Measurements from ENCODE around the gene PIP5K1B. TPM values are rescaled to one million over a fixed set of nuclear protein-coding genes. Genes with fewer than 3 reads are reported as not detected.

PIP5K1B gene
- total RNA-seq, 1 experiment from 2014 or later = 2.5 TPM

GRCh38 chr9:68668127-68668526 lies 36.9 kb upstream of the PIP5K1B start:
- H3K27me3 ChIP-seq (ENCODE audit: insufficient read depth, low read length) = no peaks in the 10 kb centered on the region
- no peak overlapping the region for H3K9ac ChIP-seq (ENCODE audit: extremely low read depth, insufficient read length, low read length)
- H4K20me1 ChIP-seq (ENCODE audit: control insufficient read depth, insufficient read depth, insufficient read length) = no peaks in the 10 kb centered on the region
- no peak overlapping the region for H2BK12ac ChIP-seq (ENCODE audit: insufficient read length, low read depth, low read length)
- no peak for TF ChIP-seq CTCF (conservative IDR thresholded peaks at IDR 0.05)
- H2BK20ac ChIP-seq (ENCODE audit: low read depth, low read length, poor library complexity, severe bottlenecking) = no peak overlapping the region
- no peak overlapping the region for H2AK5ac ChIP-seq (ENCODE audit: insufficient read length, low read length)
- H4K91ac ChIP-seq (ENCODE audit: insufficient read length, low read depth, low read length) = no peak overlapping the region
- no peak overlapping the region for H3T11ph ChIP-seq (ENCODE audit: low read length)
- H3K4me2 ChIP-seq (ENCODE audit: insufficient read depth, insufficient read length, low read length) = no peak overlapping the region
- no peak overlapping the region for H3K14ac ChIP-seq (ENCODE audit: insufficient read depth, low read length)
- peaks cover 16% of the 10 kb centered on the region for H3K4me1 ChIP-seq (ENCODE audit: insufficient read depth, low read length)
- no peak for DNase-seq
- no peak overlapping the region for H3K23ac ChIP-seq (ENCODE audit: insufficient read length, low read depth, low read length)
- no peak overlapping the region for H3K18ac ChIP-seq (ENCODE audit: insufficient read length, low read depth, low read length)
- WGBS (ENCODE audit: extremely low coverage, insufficient read length, low lambda C conversion rate) = no CpG with 5 or more reads among the region's 1 CpG
- H3K27me3 Mint-ChIP-seq (ENCODE audit: low read depth) = peaks cover 5% of the 10 kb centered on the region
- H3K79me1 ChIP-seq (ENCODE audit: insufficient read depth, low read depth, low read length, poor library complexity, severe bottlenecking) = no peaks in the 10 kb centered on the region
- no peak overlapping the region for H4K8ac ChIP-seq (replicated peaks; ENCODE audit: insufficient read length, low read depth, low read length)
- H3K36me3 Mint-ChIP-seq (ENCODE audit: insufficient read depth in 1 of 3, low read depth in 3 of 3) = no peaks in the 10 kb centered on the region
- H2BK5ac ChIP-seq (ENCODE audit: insufficient read length, low read length) = no peak overlapping the region
- H3K4me3 Mint-ChIP-seq = peak overlapping the region in 1 of 2 experiments; percentile 53; a peak in 2 of 5 replicates
- no peak overlapping the region for H3K27ac ChIP-seq (ENCODE audit: insufficient read length, low read depth, low read length)
- H2AFZ ChIP-seq (ENCODE audit: low read length) = no peak overlapping the region
- no peak overlapping the region for H2BK120ac ChIP-seq (ENCODE audit: low read depth, low read length, poor library complexity, severe bottlenecking)
- no peak overlapping the region for H2BK15ac ChIP-seq (ENCODE audit: low read depth, low read length)
- peak overlapping the region in 2 of 3 experiments; percentile 59 to 93; a peak in 5 of 7 replicates for H3K27ac Mint-ChIP-seq
- H3K4ac ChIP-seq (ENCODE audit: low read depth, low read length) = no peak overlapping the region
- H3K79me2 ChIP-seq (ENCODE audit: insufficient read depth, low read length) = no peaks in the 10 kb centered on the region
- H3K9me3 Mint-ChIP-seq = no peaks in the 10 kb centered on the region; a peak in 1 of 5 replicates
- H3K23me2 ChIP-seq (ENCODE audit: insufficient read length, low read depth, low read length, poor library complexity, severe bottlenecking) = no peaks in the 10 kb centered on the region
- H3K4me1 Mint-ChIP-seq = peaks cover 34 to 37% of the 10 kb centered on the region in 2 experiments
- no peaks in the 10 kb centered on the region for H3K9me3 ChIP-seq (ENCODE audit: control insufficient read depth, low read depth, low read length)
- no peak overlapping the region for H3K56ac ChIP-seq (ENCODE audit: insufficient read length, low read depth, low read length)
- H4K5ac ChIP-seq (ENCODE audit: insufficient read length, low read depth, low read length) = no peak overlapping the region
